ENCODE data around the gene ST6GALNAC5.

The ST6GALNAC5 gene

GRCh38 chr1:77096496-77097255 is 229.4 kb downstream of the ST6GALNAC5 start:
- in situ Hi-C loops (cut with MboI; ENCODE audit: low sequenced_read_pairs) = no loop called here

- in situ Hi-C loops (cut with MboI; ENCODE audit: low sequenced_read_pairs) = no loop called here
Observed at GRCh38 chr1:77100875-77101274, 233.6 kb downstream of the ST6GALNAC5 start.

GRCh38 chr1:77103486-77103885 is 236.2 kb downstream of the ST6GALNAC5 start:
- in situ Hi-C loops (cut with MboI; ENCODE audit: low sequenced_read_pairs) = no loop called here

GRCh38 chr1:77104672-77105071 is 237.4 kb downstream of the ST6GALNAC5 start:
- in situ Hi-C loops (cut with MboI; ENCODE audit: low sequenced_read_pairs) = no loop called here

All from HL-60/S4 treated with phorbol 12-myristate 13-acetate at 8.2 ng/mL for 4 days and 3 days (cell line).